ENCODE results near the gene KCNV2. TPM values are rescaled to one million over a fixed set of nuclear protein-coding genes. Genes with fewer than 3 reads are reported as not detected.

Gene KCNV2
- total RNA-seq, 4 donors from 2014 or later: not detected

DNA sequence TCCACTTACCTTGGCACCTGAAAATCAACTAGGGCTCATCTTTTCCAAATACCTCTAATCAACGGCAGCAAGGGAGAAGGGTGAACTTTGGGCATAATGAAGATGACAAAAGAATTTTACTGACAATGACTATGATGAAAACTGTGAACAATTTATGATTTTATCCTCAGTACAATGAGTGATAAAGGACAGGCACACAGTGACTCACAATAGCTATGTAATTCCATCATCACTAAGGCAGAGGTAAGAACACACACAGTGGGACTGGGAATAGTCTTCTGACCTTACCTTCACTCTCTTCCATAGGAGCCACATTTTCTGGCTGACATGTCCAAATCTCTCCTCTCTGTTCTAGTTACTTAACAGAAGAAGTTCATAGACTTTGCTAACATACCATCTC is 26.1 kb upstream of the KCNV2 start:
- peaks cover 3 to 4% of the 10 kb centered on the region in 2 donors for H3K4me1 ChIP-seq
- TF ChIP-seq, protein P1, sequence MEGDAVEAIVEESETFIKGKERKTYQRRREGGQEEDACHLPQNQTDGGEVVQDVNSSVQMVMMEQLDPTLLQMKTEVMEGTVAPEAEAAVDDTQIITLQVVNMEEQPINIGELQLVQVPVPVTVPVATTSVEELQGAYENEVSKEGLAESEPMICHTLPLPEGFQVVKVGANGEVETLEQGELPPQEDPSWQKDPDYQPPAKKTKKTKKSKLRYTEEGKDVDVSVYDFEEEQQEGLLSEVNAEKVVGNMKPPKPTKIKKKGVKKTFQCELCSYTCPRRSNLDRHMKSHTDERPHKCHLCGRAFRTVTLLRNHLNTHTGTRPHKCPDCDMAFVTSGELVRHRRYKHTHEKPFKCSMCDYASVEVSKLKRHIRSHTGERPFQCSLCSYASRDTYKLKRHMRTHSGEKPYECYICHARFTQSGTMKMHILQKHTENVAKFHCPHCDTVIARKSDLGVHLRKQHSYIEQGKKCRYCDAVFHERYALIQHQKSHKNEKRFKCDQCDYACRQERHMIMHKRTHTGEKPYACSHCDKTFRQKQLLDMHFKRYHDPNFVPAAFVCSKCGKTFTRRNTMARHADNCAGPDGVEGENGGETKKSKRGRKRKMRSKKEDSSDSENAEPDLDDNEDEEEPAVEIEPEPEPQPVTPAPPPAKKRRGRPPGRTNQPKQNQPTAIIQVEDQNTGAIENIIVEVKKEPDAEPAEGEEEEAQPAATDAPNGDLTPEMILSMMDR (IDR thresholded peaks at IDR 0.05): no peak
- TF ChIP-seq POLR2A (IDR thresholded peaks at IDR 0.05): no peak
- no peak overlapping the region for H3K27ac ChIP-seq
- H3K9me3 ChIP-seq: no peaks in the 10 kb centered on the region
- H3K27me3 ChIP-seq: no peaks in the 10 kb centered on the region
- WGBS, 2 donors: 87 to 89% methylated on average over 1 of the region's 1 CpG
- intact Hi-C loops (cut with DNase I): no loop called here
- H3K36me3 ChIP-seq: no peaks in the 10 kb centered on the region
- no peak overlapping the region for H3K4me3 ChIP-seq (replicated peaks in 1 of 3)
- no peak for DNase-seq

GRCh38 chr9:2691626-2692025 is 25.7 kb upstream of the KCNV2 start:
- Histone ChIP-seq H3K4me3 (replicated peaks in 1 of 3) (no peak overlapping the region), H3K9me3 (no peaks in the 10 kb centered on the region), H3K4me1 (peaks cover 3 to 4% of the 10 kb centered on the region in 2 donors), H3K27ac (no peak overlapping the region), H3K36me3 (no peaks in the 10 kb centered on the region), H3K27me3 (no peaks in the 10 kb centered on the region)
- intact Hi-C loops (cut with DNase I): no loop called here
- DNase-seq: no peak
- WGBS, 2 donors: 64% methylated on average over 2 of the region's 2 CpGs
- TF ChIP-seq, protein P1 (IDR thresholded peaks at IDR 0.05): no peak
- no peak for TF ChIP-seq POLR2A (IDR thresholded peaks at IDR 0.05)

DNA sequence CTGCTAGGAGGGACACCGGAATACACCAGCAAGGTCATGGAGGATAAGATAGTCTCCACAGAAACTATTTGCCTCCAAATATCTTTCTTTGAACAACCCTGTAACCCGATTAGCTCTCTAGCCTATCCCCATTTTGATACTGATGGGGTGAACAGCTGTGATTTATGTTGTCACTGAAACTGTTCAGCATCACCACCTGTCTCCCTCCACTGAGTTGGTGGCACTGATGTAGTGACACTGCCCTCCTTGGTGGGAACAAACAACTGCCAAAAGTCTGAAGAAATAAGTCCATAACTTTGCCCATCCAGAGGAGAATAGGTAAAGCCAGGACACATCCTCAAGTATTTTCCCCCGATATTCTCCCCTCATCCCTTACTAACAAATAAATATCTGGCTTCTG is 24.3 kb upstream of the KCNV2 start:
- intact Hi-C loops (cut with DNase I): no loop called here
- 89 to 96% methylated on average over 3 of the region's 3 CpGs for WGBS, 2 donors
- Histone ChIP-seq H3K27ac (no peak overlapping the region), H3K4me3 (replicated peaks in 1 of 3) (no peak overlapping the region), H3K9me3 (no peaks in the 10 kb centered on the region), H3K36me3 (no peaks in the 10 kb centered on the region), H3K27me3 (no peaks in the 10 kb centered on the region), H3K4me1 (peaks cover 3 to 4% of the 10 kb centered on the region in 2 donors)
- TF ChIP-seq, protein P1 (IDR thresholded peaks at IDR 0.05): no peak
- no peak for TF ChIP-seq POLR2A (IDR thresholded peaks at IDR 0.05)
- no peak for DNase-seq

- no peaks in the 10 kb centered on the region for H3K4me1 ChIP-seq
- no peak overlapping the region for H3K27ac ChIP-seq
- no peak for DNase-seq
- 75 to 79% methylated on average over 3 of the region's 3 CpGs for WGBS, 2 donors
- H3K27me3 ChIP-seq: no peaks in the 10 kb centered on the region
- intact Hi-C loops (cut with DNase I): no loop called here
- H3K36me3 ChIP-seq: no peaks in the 10 kb centered on the region
- no peak for TF ChIP-seq POLR2A (IDR thresholded peaks at IDR 0.05)
- TF ChIP-seq, protein P1 (IDR thresholded peaks at IDR 0.05): no peak
- H3K9me3 ChIP-seq: no peaks in the 10 kb centered on the region
- no peak overlapping the region for H3K4me3 ChIP-seq (replicated peaks in 1 of 3)
These were observed 19.8 kb upstream of the KCNV2 start for GRCh38 chr9:2697492-2697891.

- Histone ChIP-seq H3K4me1 (no peaks in the 10 kb centered on the region), H3K9me3 (no peaks in the 10 kb centered on the region), H3K4me3 (replicated peaks in 1 of 3) (no peak overlapping the region), H3K27ac (no peak overlapping the region), H3K36me3 (no peaks in the 10 kb centered on the region), H3K27me3 (no peaks in the 10 kb centered on the region)
- DNase-seq: no peak
- TF ChIP-seq, protein P1 (IDR thresholded peaks at IDR 0.05): no peak
- no peak for TF ChIP-seq POLR2A (IDR thresholded peaks at IDR 0.05)
- WGBS, 2 donors: 71 to 72% methylated on average over 6 of the region's 6 CpGs
- intact Hi-C loops (cut with DNase I): no loop called here
These were observed 16.9 kb upstream of the KCNV2 start for GRCh38 chr9:2700398-2700797.
